ENCODE results near the gene ZNF619. TPM values are rescaled to one million over a fixed set of nuclear protein-coding genes. Genes with fewer than 3 reads are reported as not detected.

ZNF619 gene
- total and polyA plus RNA-seq, 2 of the 13 experiments (the other 11 are each of a cell fraction or from before 2014, with no cell fraction given), result 0.83 to 5.2 TPM

- TF ChIP-seq ZBTB25 (CRISPR knock-in tag; IDR thresholded peaks at IDR 0.05) (no peak), ATF7-NPFF (CRISPR knock-in tag; IDR thresholded peaks at IDR 0.05; ENCODE audit: low read depth) (no peak), YEATS2 (CRISPR knock-in tag; IDR thresholded peaks at IDR 0.05; ENCODE audit: borderline replicate concordance) (0 out of 2 replicates have a peak, but pooled peaks have one; percentile 19), ZNF777 (CRISPR knock-in tag; IDR thresholded peaks at IDR 0.05) (peak; percentile 74), NFIB (CRISPR knock-in tag; IDR thresholded peaks at IDR 0.05; ENCODE audit: borderline replicate concordance) (no peak), KDM5A (IDR thresholded peaks at IDR 0.05; ENCODE audit: borderline replicate concordance, low read length) (peak; percentile 54; the same call in 1 of the 2 replicates), ZNF770 (CRISPR knock-in tag; IDR thresholded peaks at IDR 0.05) (peak; percentile 30; the same call in 1 of the 2 replicates), ATF5 (CRISPR knock-in tag; IDR thresholded peaks at IDR 0.05; ENCODE audit: low read depth) (no peak), PCBP1 (IDR thresholded peaks at IDR 0.05; ENCODE audit: borderline replicate concordance, low read depth, low read length) (no peak), LBX2 (CRISPR knock-in tag; IDR thresholded peaks at IDR 0.05; ENCODE audit: borderline replicate concordance) (no peak), HDAC1 (CRISPR knock-in tag; IDR thresholded peaks at IDR 0.05) (peak; percentile 71), ZNF841 (CRISPR knock-in tag; IDR thresholded peaks at IDR 0.05; ENCODE audit: borderline replicate concordance) (no peak), DR1 (CRISPR knock-in tag; IDR thresholded peaks at IDR 0.05) (0 out of 2 replicates have a peak, but pooled peaks have one; percentile 27), RXRB (CRISPR knock-in tag; IDR thresholded peaks at IDR 0.05; ENCODE audit: borderline replicate concordance) (no peak), ZNF790 (CRISPR knock-in tag; IDR thresholded peaks at IDR 0.05; ENCODE audit: borderline replicate concordance) (0 out of 2 replicates have a peak, but pooled peaks have one; percentile 30), SNAPC5 (CRISPR knock-in tag; IDR thresholded peaks at IDR 0.05; ENCODE audit: borderline replicate concordance) (no peak), NRL (CRISPR knock-in tag; IDR thresholded peaks at IDR 0.05; ENCODE audit: borderline replicate concordance) (peak; percentile 24; the same call in 1 of the 2 replicates), ZNF839 (CRISPR knock-in tag; IDR thresholded peaks at IDR 0.05; ENCODE audit: borderline replicate concordance) (0 out of 2 replicates have a peak, but pooled peaks have one; percentile 32), TRAFD1 (CRISPR knock-in tag; IDR thresholded peaks at IDR 0.05; ENCODE audit: borderline replicate concordance) (no peak), HDAC2 (CRISPR knock-in tag; IDR thresholded peaks at IDR 0.05) (no peak), ZFP90 (CRISPR knock-in tag; IDR thresholded peaks at IDR 0.05; ENCODE audit: borderline replicate concordance) (0 out of 2 replicates have a peak, but pooled peaks have one; percentile 66)
These were observed at the start of gene ZNF619 (continued) for GRCh38 chr3:40476478-40477470.

All from HepG2 (cell line).